IMR-90 (cell line): Measurements from ENCODE around the gene SLC5A11. TPM values are rescaled to one million over a fixed set of nuclear protein-coding genes. Genes with fewer than 3 reads are reported as not detected.

ENCODE experiments used
- ATAC-seq: fragments of 200-7000 bp; cut with Tn5 transposase; 2 replicates; pipeline ENCODE4 v1.9.1; 2020; ENCODE audit warnings: low read depth, mild to moderate bottlenecking, moderate library complexity
- BruUV-seq: library from RNA; stranded (reverse); fragments of 400-500 nt; replicated peaks from 2 replicates; lab custom pipeline; 2021; lab: Mats Ljungman, UMichigan
- CTCF ChIA-PET: fragments of 300-600 bp; formaldehyde crosslinking; extraction: SDS; loops from one replicate; lab custom pipeline; 2021; ENCODE audit warnings: antibody characterized with exemption; lab: Yijun Ruan, JAX
- POLR2A ChIA-PET: fragments of 300-600 bp; sonication (Branson Sonifier 250); formaldehyde crosslinking; loops from one replicate; lab custom pipeline; 2022; ENCODE audit warnings: antibody characterized with exemption; ENCODE audit not compliant: unreplicated experiment; lab: Charles Lee
- DNase-seq: peaks from one replicate; pipeline ENCODE4 v3.0.0; 2013
- H2AFZ ChIP-seq: replicated peaks from 2 replicates; pipeline ENCODE3; 2013; ENCODE audit warnings: low read length, mild to moderate bottlenecking; ENCODE audit not compliant: poor library complexity
- H2AK5ac ChIP-seq: 2 replicates; pipeline ENCODE4 v1.6.1; 2013; ENCODE audit warnings: low read depth, low read length, inconsistent platforms
- H2AK9ac ChIP-seq: replicated peaks from 2 replicates; pipeline ENCODE3; 2013; ENCODE audit warnings: mild to moderate bottlenecking, low read depth, low read length, moderate library complexity; ENCODE audit not compliant: poor library complexity
- H2BK120ac ChIP-seq: 2 replicates; pipeline ENCODE4 v1.6.1; 2013; ENCODE audit warnings: low read depth, low read length, inconsistent platforms
- H2BK15ac ChIP-seq: 3 replicates; pipeline ENCODE4 v1.6.1; 2013; ENCODE audit warnings: low read depth, low read length, inconsistent platforms
- H2BK20ac ChIP-seq: 2 replicates; pipeline ENCODE4 v1.6.1; 2013; ENCODE audit warnings: low read depth, mild to moderate bottlenecking, inconsistent platforms, low read length, moderate library complexity
- H2BK5ac ChIP-seq: 2 replicates; pipeline ENCODE4 v1.6.1; 2013; ENCODE audit warnings: mild to moderate bottlenecking, low read depth, low read length, inconsistent platforms; ENCODE audit not compliant: poor library complexity, severe bottlenecking
- H3K14ac ChIP-seq: replicated peaks from 2 replicates; pipeline ENCODE4 v1.6.1; 2013; ENCODE audit warnings: low read depth, low read length, inconsistent platforms
- H3K18ac ChIP-seq: 2 replicates; pipeline ENCODE4 v1.6.1; 2013; ENCODE audit warnings: low read depth, low read length, control low read depth
- H3K23ac ChIP-seq: 2 replicates; pipeline ENCODE4 v1.6.1; 2013; ENCODE audit warnings: low read depth, low read length, inconsistent platforms
- H3K27ac ChIP-seq: 2 replicates; pipeline ENCODE4 v1.5.1; 2013; ENCODE audit warnings: mild to moderate bottlenecking, control low read depth, low read length; ENCODE audit not compliant: insufficient read depth
- H3K27me3 ChIP-seq: 2 replicates; pipeline ENCODE4 v1.6.1; 2013; ENCODE audit warnings: low read length; ENCODE audit not compliant: control insufficient read depth, insufficient read depth
- H3K36me3 ChIP-seq: 2 replicates; pipeline ENCODE4 v1.6.1; 2013; ENCODE audit warnings: low read length, mixed read lengths; ENCODE audit not compliant: control insufficient read depth, insufficient read depth
- H3K4ac ChIP-seq: 2 replicates; pipeline ENCODE4 v1.6.1; 2013; ENCODE audit warnings: low read depth, low read length, inconsistent platforms
- H3K4me1 ChIP-seq: 2 replicates; pipeline ENCODE4 v1.6.1; 2013; ENCODE audit warnings: low read length, mixed read lengths; ENCODE audit not compliant: control insufficient read depth, insufficient read depth
- H3K4me2 ChIP-seq: 2 replicates; pipeline ENCODE4 v1.6.1; 2013; ENCODE audit warnings: low read depth, mild to moderate bottlenecking, control low read depth, low read length, moderate library complexity
- H3K4me3 ChIP-seq: 2 replicates; pipeline ENCODE4 v1.5.1; 2013; ENCODE audit warnings: low read depth, mild to moderate bottlenecking, control low read depth, low read length, moderate library complexity; ENCODE audit not compliant: insufficient read depth
- H3K56ac ChIP-seq: 2 replicates; pipeline ENCODE4 v1.6.1; 2013; ENCODE audit warnings: low read length, inconsistent platforms; ENCODE audit not compliant: insufficient read depth; ENCODE audit errors: extremely low read depth
- H3K79me1 ChIP-seq, 2 experiments: 2 replicates each; pipeline ENCODE4 v1.6.1; 2013; ENCODE audit warnings: low read length in 2 of 2, inconsistent platforms in 1 of 2, low read depth in 1 of 2
- H3K9ac ChIP-seq: 2 replicates; pipeline ENCODE4 v1.6.1; 2013; ENCODE audit warnings: low read depth, low read length, control low read depth
- H3K9me1 ChIP-seq: 2 replicates; pipeline ENCODE4 v1.6.1; 2013; ENCODE audit warnings: low read length, inconsistent platforms; ENCODE audit not compliant: insufficient read depth
- H3K9me3 ChIP-seq: 2 replicates; pipeline ENCODE4 v1.6.1; 2013; ENCODE audit warnings: low read length; ENCODE audit not compliant: control insufficient read depth, insufficient read depth
- H4K20me1 ChIP-seq: 2 replicates; pipeline ENCODE4 v1.6.1; 2013; ENCODE audit warnings: low read length, inconsistent platforms; ENCODE audit not compliant: insufficient read depth
- H4K5ac ChIP-seq: 2 replicates; pipeline ENCODE4 v1.6.1; 2013; ENCODE audit warnings: mild to moderate bottlenecking, low read depth, low read length, control low read depth
- H4K8ac ChIP-seq, 2 experiments: 2 replicates each; pipeline ENCODE4 v1.6.1; 2013; ENCODE audit warnings: low read depth in 2 of 2, low read length in 2 of 2, control low read depth in 1 of 2, inconsistent platforms in 1 of 2
- H4K91ac ChIP-seq: 2 replicates; pipeline ENCODE4 v1.6.1; 2013; ENCODE audit warnings: low read depth, low read length, inconsistent platforms; ENCODE audit not compliant: insufficient read depth
- CEBPB ChIP-seq: IDR thresholded peaks from 2 replicates; pipeline ENCODE4 v1.6.1; 2012; ENCODE audit warnings: low read depth, low read length, improper control_type of control experiment
- CHD1 ChIP-seq: IDR thresholded peaks from 2 replicates; pipeline ENCODE4 v1.6.1; 2012; ENCODE audit warnings: low read depth, low read length, improper control_type of control experiment
- MAFK ChIP-seq: IDR thresholded peaks from 2 replicates; pipeline ENCODE4 v1.6.1; 2012; ENCODE audit warnings: low read depth, low read length, improper control_type of control experiment
- MAZ ChIP-seq: IDR thresholded peaks from 2 replicates; pipeline ENCODE4 v1.6.1; 2012; ENCODE audit warnings: low read depth, mild to moderate bottlenecking, low read length, improper control_type of control experiment, moderate library complexity, borderline replicate concordance
- MXI1 ChIP-seq: IDR thresholded peaks from 2 replicates; pipeline ENCODE4 v1.6.1; 2012; ENCODE audit warnings: low read depth, mild to moderate bottlenecking, low read length, moderate library complexity, borderline replicate concordance
- POLR2A ChIP-seq: IDR thresholded peaks from 2 replicates; pipeline ENCODE4 v1.6.1; 2012; ENCODE audit warnings: mild to moderate bottlenecking, low read depth, low read length
- RAD21 ChIP-seq: IDR thresholded peaks from 2 replicates; pipeline ENCODE4 v1.6.1; 2012; ENCODE audit warnings: low read length, improper control_type of control experiment
- RFX5 ChIP-seq: IDR thresholded peaks from 2 replicates; pipeline ENCODE4 v1.8.0; 2012; ENCODE audit warnings: low read depth, mild to moderate bottlenecking, low read length, moderate library complexity
- WGBS, 2 experiments: methylation state at CpG; one replicate each; pipeline versions ENCODE4 v1.1.5 to v1.1.7; 2013; ENCODE audit warnings: missing lambda C conversion rate in 2 of 2; ENCODE audit not compliant: insufficient read length in 1 of 2; ENCODE audit errors: extremely low coverage in 2 of 2; 5-methylcytosine and 5-hydroxymethylcytosine counted together
- dilution Hi-C: fragments of 300-500 bp; cut with HindIII; formaldehyde crosslinking; loops from one replicate; pipeline ENCODE4 v1.14.3; 2018; ENCODE audit warnings: low sequenced_read_pairs; ENCODE audit not compliant: unreplicated experiment
- in situ Hi-C: fragments of 300-500 bp; cut with MboI; formaldehyde crosslinking; loops from 3 replicates; pipeline ENCODE4 v1.14.3; 2019; ENCODE audit warnings: low sequenced_read_pairs, inconsistent platforms, mixed read lengths
- intact Hi-C: fragments of 100-400 bp; cut with micrococcal nuclease; formaldehyde crosslinking; loops from 2 replicates; pipeline ENCODE4 v1.10.0; 2022
- polyA plus RNA-seq, 3 experiments: library from polyadenylated mRNA; depleted of rRNA; stranded (reverse); fragments of >200 nt; gene quantifications; 2 replicates each; pipeline ENCODE4 v1.2.3, GENCODE V29; 2012; ENCODE audit warnings: low replicate concordance in 1 of 3
- total RNA-seq: library from RNA; depleted of rRNA; stranded (reverse); fragments of >200 nt; gene quantifications from 2 replicates; pipeline ENCODE4 v1.2.3, GENCODE V29; 2012
- TF ChIP-seq, protein P1 (sequence below): conservative IDR thresholded peaks from 2 replicates; pipeline ENCODE4 v1.5.1; 2012; ENCODE audit warnings: mild to moderate bottlenecking, low read depth, low read length, improper control_type of control experiment
- TF ChIP-seq, protein P2 (sequence below): fragments of 150-350 bp; IDR thresholded peaks from 2 replicates; pipeline ENCODE4 v1.6.1; 2017; ENCODE audit warnings: mild to moderate bottlenecking, antibody characterized with exemption, low read length, low read depth

The SLC5A11 gene
- total and polyA plus RNA-seq, 2 of the 4 experiments (the other 2 are of a cell fraction), result under 0.01 TPM; not detected in 1

DNA sequence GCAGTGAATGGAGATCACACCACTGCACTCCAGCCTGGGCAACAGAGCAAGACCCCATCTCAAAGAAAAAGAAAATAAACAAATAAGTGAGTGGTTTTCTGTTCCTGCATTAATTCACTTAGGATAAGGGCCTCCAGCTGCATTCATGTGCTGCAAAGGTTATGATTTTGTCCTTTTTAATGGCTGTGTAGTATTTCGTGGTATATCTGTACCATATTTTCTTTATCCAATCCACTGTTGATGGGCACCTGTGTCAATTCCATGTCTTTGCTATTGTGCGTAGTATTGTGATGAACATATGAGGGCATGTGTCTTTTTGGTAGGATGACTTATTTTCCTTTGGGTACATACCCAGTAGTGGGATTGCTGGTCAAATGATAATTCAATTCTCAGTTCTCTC lies 33.9 kb downstream of the SLC5A11 start:
- Histone ChIP-seq H3K4me2 (no peak overlapping the region), H3K79me1 (no peaks in the 10 kb centered on the region), H4K91ac (no peak overlapping the region), H3K4me1 (no peaks in the 10 kb centered on the region), H2AK5ac (no peak overlapping the region), H2BK15ac (no peak overlapping the region), H3K9me3 (0 out of 2 replicates have a peak, but pooled peaks cover 1% of the 10 kb centered on the region), H3K18ac (no peak overlapping the region), H4K20me1 (no peaks in the 10 kb centered on the region), H2BK120ac (no peak overlapping the region), H2AFZ (no peak overlapping the region), H3K23ac (no peak overlapping the region), H4K5ac (no peak overlapping the region), H3K4me3 (no peak overlapping the region), H3K56ac (no peak overlapping the region), H3K14ac (no peak overlapping the region), H3K9ac (no peak overlapping the region), H3K9me1 (no peaks in the 10 kb centered on the region; the same call in 1 of the 2 replicates), H3K4ac (no peak overlapping the region), H3K27ac (no peak overlapping the region), H4K8ac (no peak overlapping the region), H2BK20ac (no peak overlapping the region), H3K27me3 (peaks cover 10% of the 10 kb centered on the region), H2BK5ac (no peak overlapping the region), H2AK9ac (no peak overlapping the region), H3K36me3 (no peaks in the 10 kb centered on the region)
- no CpG with 5 or more reads among the region's 2 CpGs for WGBS, 2 experiments
- no peak for DNase-seq
- CTCF ChIA-PET, result no interaction called here
- TF ChIP-seq, protein P1, sequence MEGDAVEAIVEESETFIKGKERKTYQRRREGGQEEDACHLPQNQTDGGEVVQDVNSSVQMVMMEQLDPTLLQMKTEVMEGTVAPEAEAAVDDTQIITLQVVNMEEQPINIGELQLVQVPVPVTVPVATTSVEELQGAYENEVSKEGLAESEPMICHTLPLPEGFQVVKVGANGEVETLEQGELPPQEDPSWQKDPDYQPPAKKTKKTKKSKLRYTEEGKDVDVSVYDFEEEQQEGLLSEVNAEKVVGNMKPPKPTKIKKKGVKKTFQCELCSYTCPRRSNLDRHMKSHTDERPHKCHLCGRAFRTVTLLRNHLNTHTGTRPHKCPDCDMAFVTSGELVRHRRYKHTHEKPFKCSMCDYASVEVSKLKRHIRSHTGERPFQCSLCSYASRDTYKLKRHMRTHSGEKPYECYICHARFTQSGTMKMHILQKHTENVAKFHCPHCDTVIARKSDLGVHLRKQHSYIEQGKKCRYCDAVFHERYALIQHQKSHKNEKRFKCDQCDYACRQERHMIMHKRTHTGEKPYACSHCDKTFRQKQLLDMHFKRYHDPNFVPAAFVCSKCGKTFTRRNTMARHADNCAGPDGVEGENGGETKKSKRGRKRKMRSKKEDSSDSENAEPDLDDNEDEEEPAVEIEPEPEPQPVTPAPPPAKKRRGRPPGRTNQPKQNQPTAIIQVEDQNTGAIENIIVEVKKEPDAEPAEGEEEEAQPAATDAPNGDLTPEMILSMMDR, result no peak
- TF ChIP-seq POLR2A (no peak), CEBPB (no peak), CHD1 (no peak), RFX5 (no peak), MXI1 (no peak), MAZ (no peak), RAD21 (no peak), MAFK (no peak)
- TF ChIP-seq, protein P2, sequence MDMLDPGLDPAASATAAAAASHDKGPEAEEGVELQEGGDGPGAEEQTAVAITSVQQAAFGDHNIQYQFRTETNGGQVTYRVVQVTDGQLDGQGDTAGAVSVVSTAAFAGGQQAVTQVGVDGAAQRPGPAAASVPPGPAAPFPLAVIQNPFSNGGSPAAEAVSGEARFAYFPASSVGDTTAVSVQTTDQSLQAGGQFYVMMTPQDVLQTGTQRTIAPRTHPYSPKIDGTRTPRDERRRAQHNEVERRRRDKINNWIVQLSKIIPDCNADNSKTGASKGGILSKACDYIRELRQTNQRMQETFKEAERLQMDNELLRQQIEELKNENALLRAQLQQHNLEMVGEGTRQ, result no peak
- in situ Hi-C loops (no loop called here), dilution Hi-C loops (no loop called here), intact Hi-C loops (no loop called here)
- POLR2A ChIA-PET, result no interaction called here
- no peak for ATAC-seq
- no TSS peak for BruUV-seq
